ENCODE results near the gene PTPRD. TPM values are rescaled to one million over a fixed set of nuclear protein-coding genes. Genes with fewer than 3 reads are reported as not detected.

The PTPRD gene
- total RNA-seq, 1 experiment from 2014 or later = not detected

DNA sequence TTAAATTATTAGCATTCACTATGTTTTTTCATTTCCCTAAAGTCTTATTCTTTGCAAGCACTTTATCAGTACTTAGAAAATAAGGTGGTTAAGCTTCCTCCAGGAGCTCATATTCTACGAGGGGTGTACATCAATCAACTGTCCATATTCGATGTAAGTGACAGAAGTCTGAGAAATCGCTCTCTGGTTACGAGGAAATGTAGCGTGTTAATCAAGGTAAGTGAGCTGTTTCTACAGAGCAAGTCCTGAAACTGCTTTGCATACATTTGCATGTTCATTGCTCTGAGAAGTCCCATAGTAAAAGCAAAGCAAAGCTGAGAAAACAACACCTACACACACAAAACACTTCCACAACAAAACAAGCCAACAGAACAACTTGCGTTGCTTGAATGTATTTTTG, 1919.3 kb downstream of the PTPRD start:
- POLR2A ChIA-PET (ENCODE audit: low non-redundant PET) = interaction anchor here (0.5 kb wide), 1 partner anchor 201 kb away, joined by 3 read pairs; no protein-coding TSS in a partner anchor
- Histone ChIP-seq H3K4me1 (ENCODE audit: insufficient read depth, low read length, poor library complexity, severe bottlenecking) (no peaks in the 10 kb centered on the region), H3K9me3 (ENCODE audit: low read depth, low read length, poor library complexity, severe bottlenecking) (no peaks in the 10 kb centered on the region), H3K4me3 (ENCODE audit: low read depth, low read length, poor library complexity, severe bottlenecking) (no peak overlapping the region), H3K27ac (ENCODE audit: low read depth, low read length, poor library complexity, severe bottlenecking) (no peak overlapping the region), H3K27me3 (replicated peaks; ENCODE audit: insufficient read depth, low read depth, low read length, poor library complexity) (peaks cover 15% of the 10 kb centered on the region), H3K36me3 (ENCODE audit: insufficient read depth, low read length, poor library complexity, severe bottlenecking) (no peaks in the 10 kb centered on the region)
- no TSS peak for BruUV-seq (replicated peaks)
- intact Hi-C loops (cut with micrococcal nuclease; ENCODE audit: unreplicated experiment) = no loop called here
- CTCF ChIA-PET = no interaction called here
- DNase-seq (ENCODE audit: low spot score) = no peak
- TF ChIP-seq, protein P1, sequence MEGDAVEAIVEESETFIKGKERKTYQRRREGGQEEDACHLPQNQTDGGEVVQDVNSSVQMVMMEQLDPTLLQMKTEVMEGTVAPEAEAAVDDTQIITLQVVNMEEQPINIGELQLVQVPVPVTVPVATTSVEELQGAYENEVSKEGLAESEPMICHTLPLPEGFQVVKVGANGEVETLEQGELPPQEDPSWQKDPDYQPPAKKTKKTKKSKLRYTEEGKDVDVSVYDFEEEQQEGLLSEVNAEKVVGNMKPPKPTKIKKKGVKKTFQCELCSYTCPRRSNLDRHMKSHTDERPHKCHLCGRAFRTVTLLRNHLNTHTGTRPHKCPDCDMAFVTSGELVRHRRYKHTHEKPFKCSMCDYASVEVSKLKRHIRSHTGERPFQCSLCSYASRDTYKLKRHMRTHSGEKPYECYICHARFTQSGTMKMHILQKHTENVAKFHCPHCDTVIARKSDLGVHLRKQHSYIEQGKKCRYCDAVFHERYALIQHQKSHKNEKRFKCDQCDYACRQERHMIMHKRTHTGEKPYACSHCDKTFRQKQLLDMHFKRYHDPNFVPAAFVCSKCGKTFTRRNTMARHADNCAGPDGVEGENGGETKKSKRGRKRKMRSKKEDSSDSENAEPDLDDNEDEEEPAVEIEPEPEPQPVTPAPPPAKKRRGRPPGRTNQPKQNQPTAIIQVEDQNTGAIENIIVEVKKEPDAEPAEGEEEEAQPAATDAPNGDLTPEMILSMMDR (conservative IDR thresholded peaks at IDR 0.05; ENCODE audit: low read depth, low read length) = no peak
- no peak for TF ChIP-seq EZH2 (IDR thresholded peaks at IDR 0.05; ENCODE audit: borderline replicate concordance, low read depth, low read length, poor library complexity, severe bottlenecking)

DNA sequence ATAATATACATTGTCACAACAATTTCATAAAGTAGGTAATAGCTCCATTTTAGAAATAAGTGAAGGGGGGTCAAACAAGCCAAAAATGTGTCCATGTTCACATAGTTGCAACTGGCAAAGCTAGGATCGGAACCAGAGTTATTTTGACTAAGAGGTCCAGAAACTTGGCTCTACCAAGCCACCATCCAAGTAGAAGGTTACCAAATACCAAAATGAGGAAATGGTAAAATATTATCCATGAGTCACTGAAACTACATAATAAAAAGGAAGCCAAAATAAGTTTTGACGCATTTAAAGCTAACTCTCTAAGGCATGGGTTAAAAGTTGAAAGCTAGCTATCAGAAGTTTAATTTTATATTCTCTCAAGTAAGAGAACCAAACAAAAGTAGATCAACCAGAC, 1926.3 kb downstream of the PTPRD start:
- H3K9me3 ChIP-seq (ENCODE audit: low read depth, low read length, poor library complexity, severe bottlenecking) = no peaks in the 10 kb centered on the region
- BruUV-seq (replicated peaks) = no TSS peak
- CTCF ChIA-PET = no interaction called here
- H3K27ac ChIP-seq (ENCODE audit: low read depth, low read length, poor library complexity, severe bottlenecking) = no peak overlapping the region
- H3K4me1 ChIP-seq (ENCODE audit: insufficient read depth, low read length, poor library complexity, severe bottlenecking) = no peaks in the 10 kb centered on the region
- DNase-seq (ENCODE audit: low spot score) = no peak
- intact Hi-C loops (cut with micrococcal nuclease; ENCODE audit: unreplicated experiment) = no loop called here
- H3K36me3 ChIP-seq (ENCODE audit: insufficient read depth, low read length, poor library complexity, severe bottlenecking) = no peaks in the 10 kb centered on the region
- no peak overlapping the region for H3K4me3 ChIP-seq (ENCODE audit: low read depth, low read length, poor library complexity, severe bottlenecking)
- TF ChIP-seq EZH2 (IDR thresholded peaks at IDR 0.05; ENCODE audit: borderline replicate concordance, low read depth, low read length, poor library complexity, severe bottlenecking) = no peak
- TF ChIP-seq, protein P1 (conservative IDR thresholded peaks at IDR 0.05; ENCODE audit: low read depth, low read length) = no peak
- POLR2A ChIA-PET (ENCODE audit: low non-redundant PET) = interaction anchor here (0.6 kb wide), 1 partner anchor 41 kb away, joined by 3 read pairs; no protein-coding TSS in a partner anchor
- peaks cover 7% of the 10 kb centered on the region for H3K27me3 ChIP-seq (replicated peaks; ENCODE audit: insufficient read depth, low read depth, low read length, poor library complexity)

DNA sequence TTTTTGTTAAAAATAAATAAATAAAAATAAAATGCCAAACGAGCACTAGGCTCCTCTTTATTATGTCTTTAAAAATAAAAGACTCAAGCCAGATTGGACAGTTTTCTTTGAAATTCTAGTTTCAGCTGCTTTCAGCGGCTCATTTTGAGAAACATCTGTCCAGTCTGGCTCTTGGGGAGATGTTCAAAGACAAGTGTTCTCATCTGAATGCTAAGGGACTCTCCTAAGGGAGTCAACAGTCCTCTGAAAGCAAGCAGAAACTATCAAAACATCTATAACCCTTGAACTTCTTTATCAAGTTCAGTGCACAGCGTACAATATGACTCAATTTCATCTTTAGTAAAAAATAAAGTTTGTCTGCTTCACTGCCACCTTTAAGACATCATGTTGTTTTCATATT, 1927.0 kb downstream of the PTPRD start:
- POLR2A ChIA-PET (ENCODE audit: low non-redundant PET) = no interaction called here
- intact Hi-C loops (cut with micrococcal nuclease; ENCODE audit: unreplicated experiment) = no loop called here
- no peak for TF ChIP-seq EZH2 (IDR thresholded peaks at IDR 0.05; ENCODE audit: borderline replicate concordance, low read depth, low read length, poor library complexity, severe bottlenecking)
- TF ChIP-seq, protein P1 (conservative IDR thresholded peaks at IDR 0.05; ENCODE audit: low read depth, low read length) = no peak
- no peak overlapping the region for H3K27ac ChIP-seq (ENCODE audit: low read depth, low read length, poor library complexity, severe bottlenecking)
- DNase-seq (ENCODE audit: low spot score) = no peak
- H3K36me3 ChIP-seq (ENCODE audit: insufficient read depth, low read length, poor library complexity, severe bottlenecking) = no peaks in the 10 kb centered on the region
- H3K4me3 ChIP-seq (ENCODE audit: low read depth, low read length, poor library complexity, severe bottlenecking) = no peak overlapping the region
- H3K9me3 ChIP-seq (ENCODE audit: low read depth, low read length, poor library complexity, severe bottlenecking) = no peaks in the 10 kb centered on the region
- CTCF ChIA-PET = no interaction called here
- H3K4me1 ChIP-seq (ENCODE audit: insufficient read depth, low read length, poor library complexity, severe bottlenecking) = no peaks in the 10 kb centered on the region
- H3K27me3 ChIP-seq (replicated peaks; ENCODE audit: insufficient read depth, low read depth, low read length, poor library complexity) = peaks cover 4% of the 10 kb centered on the region
- BruUV-seq (replicated peaks) = no TSS peak
